Chondrocyte (in vitro differentiated cells): ENCODE data around the gene BAIAP2. TPM values are rescaled to one million over a fixed set of nuclear protein-coding genes. Genes with fewer than 3 reads are reported as not detected.

Source experiments
- DNase-seq: peaks from one replicate; pipeline ENCODE4 v3.0.0; 2021; ENCODE audit warnings: mixed read lengths, low spot score
- H3K27ac Mint-ChIP-seq: one replicate; pipeline ENCODE4 v1.8.0; 2021; ENCODE audit warnings: mild to moderate bottlenecking, moderate library complexity, mixed read lengths; ENCODE audit not compliant: unreplicated experiment
- H3K27me3 Mint-ChIP-seq: 2 replicates; pipeline ENCODE4 v1.8.0; 2021; ENCODE audit warnings: low read depth, mixed read lengths
- H3K36me3 Mint-ChIP-seq: 2 replicates; pipeline ENCODE4 v1.8.0; 2021; ENCODE audit warnings: low read depth, mixed read lengths
- H3K4me1 Mint-ChIP-seq: 2 replicates; pipeline ENCODE4 v1.8.0; 2021; ENCODE audit warnings: low read depth, mild to moderate bottlenecking, mixed read lengths
- H3K4me3 Mint-ChIP-seq: one replicate; pipeline ENCODE4 v1.8.0; 2021; ENCODE audit warnings: mild to moderate bottlenecking, moderate library complexity, mixed read lengths; ENCODE audit not compliant: unreplicated experiment
- H3K9me3 Mint-ChIP-seq: 2 replicates; pipeline ENCODE4 v1.8.0; 2021; ENCODE audit warnings: low read depth, mixed read lengths
- total RNA-seq: library from RNA; stranded (reverse); gene quantifications from 3 replicates; pipeline ENCODE4 v1.2.1, GENCODE V29; 2021
- TF ChIP-seq, protein P1 (sequence below): fragments of 200-600 bp; sonication (generic); IDR thresholded peaks from 2 replicates; pipeline ENCODE4 v1.5.0; 2021; ENCODE audit warnings: antibody characterized with exemption, mild to moderate bottlenecking, moderate library complexity

The BAIAP2 gene
- total RNA-seq, 1 donor from 2014 or later, result 29.5 TPM

GRCh38 chr17:81034168-81034777 lies 678 bp upstream of the BAIAP2 start:
- H3K4me1 Mint-ChIP-seq, result peaks cover 47% of the 10 kb centered on the region
- peak overlapping the region; percentile 79 for H3K4me3 Mint-ChIP-seq
- no peaks in the 10 kb centered on the region for H3K27me3 Mint-ChIP-seq
- TF ChIP-seq, protein P1, sequence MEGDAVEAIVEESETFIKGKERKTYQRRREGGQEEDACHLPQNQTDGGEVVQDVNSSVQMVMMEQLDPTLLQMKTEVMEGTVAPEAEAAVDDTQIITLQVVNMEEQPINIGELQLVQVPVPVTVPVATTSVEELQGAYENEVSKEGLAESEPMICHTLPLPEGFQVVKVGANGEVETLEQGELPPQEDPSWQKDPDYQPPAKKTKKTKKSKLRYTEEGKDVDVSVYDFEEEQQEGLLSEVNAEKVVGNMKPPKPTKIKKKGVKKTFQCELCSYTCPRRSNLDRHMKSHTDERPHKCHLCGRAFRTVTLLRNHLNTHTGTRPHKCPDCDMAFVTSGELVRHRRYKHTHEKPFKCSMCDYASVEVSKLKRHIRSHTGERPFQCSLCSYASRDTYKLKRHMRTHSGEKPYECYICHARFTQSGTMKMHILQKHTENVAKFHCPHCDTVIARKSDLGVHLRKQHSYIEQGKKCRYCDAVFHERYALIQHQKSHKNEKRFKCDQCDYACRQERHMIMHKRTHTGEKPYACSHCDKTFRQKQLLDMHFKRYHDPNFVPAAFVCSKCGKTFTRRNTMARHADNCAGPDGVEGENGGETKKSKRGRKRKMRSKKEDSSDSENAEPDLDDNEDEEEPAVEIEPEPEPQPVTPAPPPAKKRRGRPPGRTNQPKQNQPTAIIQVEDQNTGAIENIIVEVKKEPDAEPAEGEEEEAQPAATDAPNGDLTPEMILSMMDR, result no peak
- H3K27ac Mint-ChIP-seq, result peak overlapping the region; percentile 69
- no peak for DNase-seq
- H3K9me3 Mint-ChIP-seq, result no peaks in the 10 kb centered on the region
- no peaks in the 10 kb centered on the region for H3K36me3 Mint-ChIP-seq

DNA sequence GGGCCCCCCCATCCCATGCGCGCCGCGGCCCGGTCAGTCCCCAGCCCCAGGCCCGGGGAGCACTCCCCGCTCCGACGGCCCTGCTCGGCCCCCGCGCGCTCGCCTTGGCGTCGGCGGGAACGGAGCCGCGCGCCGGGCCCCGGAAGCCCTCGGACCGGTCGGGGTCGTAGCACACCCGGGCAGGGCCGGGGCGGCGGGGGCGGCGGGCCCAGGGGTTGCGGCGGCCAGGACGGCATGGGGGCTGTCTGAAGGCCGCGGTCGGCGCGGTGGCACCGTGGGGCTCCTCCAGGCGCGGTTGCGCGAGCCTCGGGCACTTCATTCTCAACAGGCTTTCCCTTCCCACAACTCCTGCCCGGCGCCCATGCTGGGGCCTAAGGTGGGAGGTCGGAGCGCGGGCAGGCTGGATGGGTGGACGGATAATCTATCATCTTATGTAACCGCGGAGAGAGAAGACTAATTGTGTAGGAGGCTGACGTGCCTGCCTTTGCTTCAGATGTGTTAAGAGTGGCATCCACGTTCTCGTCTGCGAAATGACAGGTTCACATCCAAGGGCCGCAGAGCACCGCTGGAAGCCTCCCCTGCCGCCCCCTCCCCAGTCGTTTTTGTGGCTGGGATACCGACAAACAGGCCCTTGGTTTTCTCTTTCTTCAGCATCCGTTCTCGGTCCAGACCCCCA lies 708 bp downstream of the BAIAP2 start:
- H3K4me1 Mint-ChIP-seq, result peaks cover 60% of the 10 kb centered on the region
- no peak for DNase-seq
- TF ChIP-seq, protein P1, result no peak
- H3K4me3 Mint-ChIP-seq, result peak overlapping the region; percentile 85
- no peaks in the 10 kb centered on the region for H3K9me3 Mint-ChIP-seq
- peak overlapping the region; percentile 76 for H3K27ac Mint-ChIP-seq
- no peaks in the 10 kb centered on the region for H3K27me3 Mint-ChIP-seq
- no peaks in the 10 kb centered on the region for H3K36me3 Mint-ChIP-seq

DNA sequence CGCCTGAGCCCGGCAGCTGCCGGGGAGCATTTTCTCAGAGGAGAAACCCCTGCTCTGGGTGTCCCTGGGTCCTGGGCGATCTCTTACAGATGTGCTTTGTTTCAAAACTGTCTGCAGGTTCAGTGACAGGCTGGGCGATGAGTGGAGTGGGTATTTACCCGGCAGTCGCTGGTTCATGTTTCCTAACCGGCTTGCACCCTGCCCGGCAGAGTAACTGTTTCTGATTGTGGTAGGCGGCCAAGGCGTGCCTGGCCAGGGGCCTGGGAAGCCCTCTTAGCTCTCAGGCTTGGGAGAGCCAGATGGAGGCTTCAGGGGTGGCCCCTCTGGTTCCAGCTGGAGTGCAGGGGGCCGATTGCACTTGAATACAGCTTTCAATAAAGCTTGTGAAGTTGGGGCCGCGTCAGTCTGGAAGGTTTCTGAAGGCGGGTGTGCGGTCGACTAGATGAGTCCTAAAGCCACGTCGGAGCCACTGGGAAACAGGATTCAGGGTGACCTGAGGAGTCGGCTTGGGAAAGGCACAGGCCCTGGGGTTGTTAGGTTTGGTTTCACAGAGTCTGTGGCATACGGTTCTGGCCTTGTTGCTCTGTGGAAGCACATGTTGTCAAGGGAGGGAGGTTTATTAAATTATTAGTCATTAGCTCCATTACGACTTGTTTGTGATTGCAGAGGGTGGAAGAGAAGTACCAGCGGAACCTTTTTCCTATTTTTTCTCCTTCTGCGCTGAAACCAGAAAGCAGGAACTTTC lies 1.4 kb downstream of the BAIAP2 start:
- Mint-ChIP-seq H3K27ac (peak overlapping the region; percentile 57), H3K9me3 (no peaks in the 10 kb centered on the region)
- DNase-seq, result no peak

GRCh38 chr17:81037026-81037797 lies 2.3 kb downstream of the BAIAP2 start:
- H3K4me3 Mint-ChIP-seq, result peak overlapping the region; percentile 85

More for the DNA sequence above, 1.4 kb downstream of the BAIAP2 start:
- Mint-ChIP-seq H3K27me3 (no peaks in the 10 kb centered on the region), H3K36me3 (no peaks in the 10 kb centered on the region), H3K4me1 (peaks cover 67% of the 10 kb centered on the region), H3K4me3 (peak overlapping the region; percentile 85)
- TF ChIP-seq, protein P1, result no peak

More at GRCh38 chr17:81037026-81037797, 2.3 kb downstream of the BAIAP2 start:
- H3K27me3 Mint-ChIP-seq, result no peaks in the 10 kb centered on the region
- H3K36me3 Mint-ChIP-seq, result no peaks in the 10 kb centered on the region
- H3K4me1 Mint-ChIP-seq, result peaks cover 72% of the 10 kb centered on the region
- peak overlapping the region; percentile 54 for H3K27ac Mint-ChIP-seq
- DNase-seq, result no peak
- H3K9me3 Mint-ChIP-seq, result no peaks in the 10 kb centered on the region
- TF ChIP-seq, protein P1, result no peak
